GM12878 (cell line): Measurements from ENCODE around the gene GNPTAB. TPM values are rescaled to one million over a fixed set of nuclear protein-coding genes. Genes with fewer than 3 reads are reported as not detected.

Experiments used
- BHLHE40 ChIP-seq, 2 experiments: fragments of 450-650 bp in 1 of 2; IDR thresholded peaks; 2 replicates each; pipeline ENCODE4 v1.6.1; 2011 to 2017; ENCODE audit warnings: low read depth in 2 of 2, borderline replicate concordance in 1 of 2, improper control_type of control experiment in 1 of 2, low read length in 1 of 2, mild to moderate bottlenecking in 1 of 2
- BRCA1 ChIP-seq: IDR thresholded peaks from 2 replicates; pipeline ENCODE4 v1.6.1; 2011; ENCODE audit warnings: low read depth, low read length, improper control_type of control experiment
- CEBPB ChIP-seq, 2 experiments: fragments of 150-350 bp in 1 of 2; IDR thresholded peaks; 2 replicates each; pipeline ENCODE4 v1.6.1; 2012 to 2014; ENCODE audit warnings: low read depth in 2 of 2, low read length in 2 of 2, borderline replicate concordance in 1 of 2, inconsistent platforms in 1 of 2
- CREB1 ChIP-seq: IDR thresholded peaks from 2 replicates; pipeline ENCODE4 v1.6.1; 2012; ENCODE audit warnings: low read depth, mild to moderate bottlenecking, inconsistent platforms
- CREM ChIP-seq: IDR thresholded peaks from 2 replicates; pipeline ENCODE4 v1.6.1; 2014; ENCODE audit warnings: antibody characterized with exemption, low read depth
- CUX1 ChIP-seq: IDR thresholded peaks from 2 replicates; pipeline ENCODE4 v1.6.1; 2012; ENCODE audit warnings: improper control_type of control experiment, low read depth, low read length; ENCODE audit not compliant: insufficient replicate concordance
- E2F4 ChIP-seq: IDR thresholded peaks from 2 replicates; pipeline ENCODE4 v1.6.1; 2012; ENCODE audit warnings: low read depth, low read length, improper control_type of control experiment
- EGR1 ChIP-seq, 2 experiments: IDR thresholded peaks; 1 replicate in 1 of 2; 2 replicates in 1 of 2; pipeline ENCODE4 v1.6.1; 2011 to 2012; ENCODE audit warnings: low read depth in 2 of 2, low read length in 2 of 2, borderline replicate concordance in 1 of 2, mild to moderate bottlenecking in 1 of 2, moderate library complexity in 1 of 2
- IRF4 ChIP-seq: IDR thresholded peaks from 2 replicates; pipeline ENCODE4 v1.6.1; 2011; ENCODE audit warnings: low read depth, low read length
- NFYB ChIP-seq: IDR thresholded peaks from 2 replicates; pipeline ENCODE4 v1.6.1; 2011; ENCODE audit warnings: low read depth, mild to moderate bottlenecking, low read length, improper control_type of control experiment, moderate library complexity; ENCODE audit not compliant: insufficient read depth
- POU2F2 ChIP-seq: IDR thresholded peaks from 3 replicates; pipeline ENCODE4 v1.6.1; 2011; ENCODE audit warnings: low read depth, mild to moderate bottlenecking, low read length, borderline replicate concordance
- RAD51 ChIP-seq: fragments of 450-650 bp; IDR thresholded peaks from 2 replicates; pipeline ENCODE4 v1.6.1; 2016; ENCODE audit warnings: moderate library complexity, mild to moderate bottlenecking, inconsistent platforms
- RCOR1 ChIP-seq: conservative IDR thresholded peaks from 2 replicates; pipeline ENCODE4 v1.6.1; 2012; ENCODE audit warnings: low read depth, low read length, improper control_type of control experiment
- RELA ChIP-seq: fragments of 450-650 bp; IDR thresholded peaks from 2 replicates; pipeline ENCODE4 v1.8.0; 2014; ENCODE audit warnings: borderline replicate concordance; ENCODE audit not compliant: partially characterized antibody
- SMAD1 ChIP-seq: fragments of 450-650 bp; IDR thresholded peaks from 2 replicates; pipeline ENCODE4 v1.6.1; 2018; ENCODE audit warnings: mild to moderate bottlenecking, low read depth; ENCODE audit not compliant: partially characterized antibody
- SMAD5 ChIP-seq: IDR thresholded peaks from 2 replicates; pipeline ENCODE4 v1.6.1; 2016; ENCODE audit warnings: antibody characterized with exemption, low read depth
- SPI1 ChIP-seq: IDR thresholded peaks from 2 replicates; pipeline ENCODE4 v1.6.1; 2011; ENCODE audit warnings: low read depth, mild to moderate bottlenecking, low read length, moderate library complexity, borderline replicate concordance; ENCODE audit not compliant: insufficient read depth
- STAT3 ChIP-seq: IDR thresholded peaks from 2 replicates; pipeline ENCODE4 v1.6.1; 2011; ENCODE audit warnings: low read depth, low read length, improper control_type of control experiment
- TCF12 ChIP-seq: IDR thresholded peaks from 2 replicates; pipeline ENCODE4 v1.6.1; 2011; ENCODE audit warnings: low read depth, mild to moderate bottlenecking, low read length
- YY1 ChIP-seq: IDR thresholded peaks from 2 replicates; pipeline ENCODE4 v1.6.1; 2011; ENCODE audit warnings: low read depth, mild to moderate bottlenecking, low read length
- ZNF687 ChIP-seq: fragments of 450-650 bp; IDR thresholded peaks from 2 replicates; pipeline ENCODE4 v1.6.1; 2017; ENCODE audit warnings: mild to moderate bottlenecking, moderate library complexity
- polyA plus RNA-seq, 11 experiments: library from polyadenylated mRNA; depleted of rRNA in 4 of 11; unstranded in 6 of 11; stranded (reverse) in 5 of 11; fragments of >200 nt; fragmentation: Nextera tagmentation in 4 of 11; fragmentation: Illumina TruSeq in 1 of 11; extraction: Ambion mirVana in 4 of 11; extraction: Trizol in 1 of 11; gene quantifications; 1 replicate in 1 of 11; 2 replicates in 10 of 11; pipeline versions ENCODE4 v1.2.1 to v1.2.3, GENCODE V29; 2011 to 2016; ENCODE audit warnings: inconsistent platforms in 2 of 11, missing spikeins in 2 of 11, low read depth in 1 of 11
- total RNA-seq, 4 experiments: library from RNA; depleted of rRNA in 3 of 4; stranded (reverse); fragments of >200 nt in 3 of 4; fragmentation: Illumina TruSeq in 1 of 4; extraction: Trizol in 1 of 4; gene quantifications; 2 replicates each; pipeline versions ENCODE4 v1.2.1 to v1.2.3, GENCODE V29; 2013 to 2021

GNPTAB gene
- total and polyA plus RNA-seq, 10 of the 15 experiments (the other 5 are each of a cell fraction or from before 2014, with no cell fraction given) = 9.8 to 38.9 (median 35.3) TPM

GRCh38 chr12:101857043-101857558 is 26.3 kb upstream of the GNPTAB start (continued):
- TF ChIP-seq CEBPB (IDR thresholded peaks at IDR 0.05; ENCODE audit: borderline replicate concordance in 1 of 2, low read depth in 2 of 2, low read length in 2 of 2) = peak in 1 of 2 experiments; percentile 55; a peak in 1 of 4 replicates
- peak; percentile 39; a peak in 1 of 4 replicates for TF ChIP-seq BHLHE40 (IDR thresholded peaks at IDR 0.05; ENCODE audit: borderline replicate concordance in 1 of 2, low read depth in 2 of 2, low read length in 1 of 2)
- TF ChIP-seq SMAD5 = no peak
- TF ChIP-seq CREB1 = 0 out of 2 replicates have a peak, but pooled peaks have one; percentile 15
- peak; percentile 57; the same call in 1 of the 2 replicates for TF ChIP-seq IRF4
- no peak for TF ChIP-seq YY1
- no peak for TF ChIP-seq SMAD1
- TF ChIP-seq E2F4 = no peak
- TF ChIP-seq SPI1 = no peak
- no peak for TF ChIP-seq ZNF687
- no peak for TF ChIP-seq NFYB
- no peak for TF ChIP-seq RELA
- peak; percentile 61 for TF ChIP-seq CUX1
- no peak for TF ChIP-seq TCF12
- no peak for TF ChIP-seq RCOR1
- TF ChIP-seq RAD51 = 0 out of 2 replicates have a peak, but pooled peaks have one; percentile 28
- peak; percentile 31; the same call in 1 of the 3 replicates for TF ChIP-seq POU2F2
- no peak for TF ChIP-seq EGR1 (IDR thresholded peaks at IDR 0.05; ENCODE audit: borderline replicate concordance in 1 of 2, low read depth in 2 of 2, low read length in 2 of 2)
- TF ChIP-seq BRCA1 = no peak
- no peak for TF ChIP-seq STAT3
- 0 out of 2 replicates have a peak, but pooled peaks have one; percentile 38 for TF ChIP-seq CREM
